GM18861 (cell line): ENCODE data around the gene ZNF581.

ENCODE experiments used
- ATAC-seq: cut with Tn5 transposase; IDR thresholded peaks from one replicate; pipeline ENCODE4 v1.9.1; 2021; ENCODE audit not compliant: unreplicated experiment

The ZNF581 gene

GRCh38 chr19:55661826-55662225 lies 18.4 kb downstream of the ZNF581 start:
- ATAC-seq: no peak

GRCh38 chr19:55663846-55664536 lies 20.5 kb downstream of the ZNF581 start:
- ATAC-seq: no peak

- no peak for ATAC-seq
Observed at GRCh38 chr19:55666343-55667005, 23.0 kb downstream of the ZNF581 start.

GRCh38 chr19:55667006-55667381 lies 23.5 kb downstream of the ZNF581 start:
- ATAC-seq: no peak

GRCh38 chr19:55667511-55667910 lies 24.1 kb downstream of the ZNF581 start:
- no peak for ATAC-seq

- ATAC-seq: no peak
Observed at GRCh38 chr19:55667958-55668357, 24.5 kb downstream of the ZNF581 start.

GRCh38 chr19:55668603-55669348 lies 25.3 kb downstream of the ZNF581 start:
- ATAC-seq: no peak

- no peak for ATAC-seq
Observed at GRCh38 chr19:55669418-55670279, 26.2 kb downstream of the ZNF581 start.

GRCh38 chr19:55670280-55671053 lies 27.0 kb downstream of the ZNF581 start:
- no peak for ATAC-seq

GRCh38 chr19:55671054-55671378 lies 27.6 kb downstream of the ZNF581 start:
- ATAC-seq: no peak

GRCh38 chr19:55672418-55672817 lies 29.0 kb downstream of the ZNF581 start:
- ATAC-seq: no peak

GRCh38 chr19:55673465-55673864 lies 30.0 kb downstream of the ZNF581 start:
- no peak for ATAC-seq

- ATAC-seq: no peak
Observed at GRCh38 chr19:55673889-55674288, 30.4 kb downstream of the ZNF581 start.

GRCh38 chr19:55674459-55674840 lies 31.0 kb downstream of the ZNF581 start:
- no peak for ATAC-seq

- peak; percentile 38 for ATAC-seq
Observed at GRCh38 chr19:55674841-55675660, 31.6 kb downstream of the ZNF581 start, which contains the start of gene EPN1. TSS of gene EPN1 (plus strand) at chr19:55675226. CDS start at chr19:55678628, 3,402 bp downstream.

- no peak for ATAC-seq
Observed at GRCh38 chr19:55675661-55676354, 32.4 kb downstream of the ZNF581 start.

GRCh38 chr19:55676383-55676782 lies 32.9 kb downstream of the ZNF581 start:
- ATAC-seq: no peak

- ATAC-seq: no peak
Observed at GRCh38 chr19:55676889-55677505, 33.5 kb downstream of the ZNF581 start.
